Measurements from ENCODE around the gene PTH2. TPM values are rescaled to one million over a fixed set of nuclear protein-coding genes. Genes with fewer than 3 reads are reported as not detected.
"Not testable (repeated sequence)": the region's sequence is repeated elsewhere in the genome, so short reads cannot be mapped to it uniquely, and the experiment has no call there.

PTH2 gene
- total RNA-seq, 1 experiment from 2014 or later: not detected

DNA sequence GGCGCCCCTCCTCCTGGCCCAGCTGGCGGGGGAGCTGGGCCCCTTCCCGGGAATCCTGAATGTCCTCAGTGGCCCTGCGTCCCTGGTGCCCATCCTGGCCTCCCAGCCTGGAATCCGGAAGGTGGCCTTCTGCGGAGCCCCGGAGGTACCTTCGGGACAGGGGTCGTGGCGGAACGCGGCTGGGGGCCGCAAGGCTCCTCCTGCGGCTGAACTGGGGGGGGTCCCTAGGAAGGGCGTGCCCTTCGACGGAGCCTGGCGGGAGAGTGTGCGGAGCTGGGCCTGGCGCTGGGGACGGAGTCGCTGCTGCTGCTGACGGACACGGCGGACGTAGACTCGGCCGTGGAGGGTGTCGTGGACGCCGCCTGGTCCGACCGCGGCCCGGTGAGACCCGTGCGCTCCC lies 38.4 kb upstream of the PTH2 start:
- H2AFZ ChIP-seq: no peak overlapping the region
- H3K27me3 ChIP-seq (ENCODE audit: insufficient read depth, low read depth): no peaks in the 10 kb centered on the region
- intact Hi-C loops (cut with micrococcal nuclease; ENCODE audit: unreplicated experiment): no loop called here
- H3K27ac ChIP-seq: no peak overlapping the region
- no peaks in the 10 kb centered on the region for H3K4me1 ChIP-seq (replicated peaks; ENCODE audit: insufficient read depth)
- DNase-seq: no peak
- H3K9me2 ChIP-seq (ENCODE audit: insufficient read depth): no peaks in the 10 kb centered on the region
- no peak overlapping the region for H3K4me2 ChIP-seq
- H3K9me3 ChIP-seq (ENCODE audit: insufficient read depth, low read depth): no peaks in the 10 kb centered on the region
- ChIA-PET CTCF (no interaction called here), POLR2A (ENCODE audit: unreplicated experiment) (no interaction called here)
- no peaks in the 10 kb centered on the region for H4K20me1 ChIP-seq (ENCODE audit: insufficient read depth)
- H3K36me3 ChIP-seq (ENCODE audit: low read depth): peaks cover 4% of the 10 kb centered on the region
- H3K4me3 ChIP-seq: no peak overlapping the region
- H3F3A ChIP-seq (ENCODE audit: insufficient read depth, low read depth): peaks cover 8% of the 10 kb centered on the region
- TF ChIP-seq, protein P1, sequence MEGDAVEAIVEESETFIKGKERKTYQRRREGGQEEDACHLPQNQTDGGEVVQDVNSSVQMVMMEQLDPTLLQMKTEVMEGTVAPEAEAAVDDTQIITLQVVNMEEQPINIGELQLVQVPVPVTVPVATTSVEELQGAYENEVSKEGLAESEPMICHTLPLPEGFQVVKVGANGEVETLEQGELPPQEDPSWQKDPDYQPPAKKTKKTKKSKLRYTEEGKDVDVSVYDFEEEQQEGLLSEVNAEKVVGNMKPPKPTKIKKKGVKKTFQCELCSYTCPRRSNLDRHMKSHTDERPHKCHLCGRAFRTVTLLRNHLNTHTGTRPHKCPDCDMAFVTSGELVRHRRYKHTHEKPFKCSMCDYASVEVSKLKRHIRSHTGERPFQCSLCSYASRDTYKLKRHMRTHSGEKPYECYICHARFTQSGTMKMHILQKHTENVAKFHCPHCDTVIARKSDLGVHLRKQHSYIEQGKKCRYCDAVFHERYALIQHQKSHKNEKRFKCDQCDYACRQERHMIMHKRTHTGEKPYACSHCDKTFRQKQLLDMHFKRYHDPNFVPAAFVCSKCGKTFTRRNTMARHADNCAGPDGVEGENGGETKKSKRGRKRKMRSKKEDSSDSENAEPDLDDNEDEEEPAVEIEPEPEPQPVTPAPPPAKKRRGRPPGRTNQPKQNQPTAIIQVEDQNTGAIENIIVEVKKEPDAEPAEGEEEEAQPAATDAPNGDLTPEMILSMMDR (conservative IDR thresholded peaks at IDR 0.05): no peak
- TF ChIP-seq EZH2 (IDR thresholded peaks at IDR 0.05; ENCODE audit: low read depth): no peak
- H3K79me2 ChIP-seq (ENCODE audit: low read depth): no peaks in the 10 kb centered on the region
- no TSS peak for BruUV-seq (replicated peaks)

DNA sequence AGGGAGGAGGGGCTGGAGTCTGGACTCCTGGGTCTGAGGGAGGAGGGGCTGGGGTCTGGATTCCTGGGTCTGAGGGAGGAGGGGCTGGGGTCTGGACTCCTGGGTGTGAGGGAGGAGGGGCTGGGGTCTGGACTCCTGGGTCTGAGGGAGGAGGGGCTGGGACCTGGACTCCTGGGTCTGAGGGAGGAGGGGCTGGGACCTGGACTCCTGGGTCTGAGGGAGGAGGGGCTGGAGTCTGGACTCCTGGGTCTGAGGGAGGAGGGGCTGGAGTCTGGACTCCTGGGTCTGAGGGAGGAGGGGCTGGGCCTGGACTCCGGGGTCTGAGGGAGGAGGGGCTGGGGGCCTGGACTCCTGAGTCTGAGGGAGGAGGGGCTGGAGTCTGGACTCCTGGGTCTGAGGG lies 37.9 kb upstream of the PTH2 start:
- H3K4me1 ChIP-seq (replicated peaks; ENCODE audit: insufficient read depth); BruUV-seq (replicated peaks); H3K36me3 ChIP-seq (ENCODE audit: low read depth); H3K27ac ChIP-seq; H2AFZ ChIP-seq; POLR2A ChIA-PET (ENCODE audit: unreplicated experiment); H3K9me3 ChIP-seq (ENCODE audit: insufficient read depth, low read depth); DNase-seq; H3K79me2 ChIP-seq (ENCODE audit: low read depth); CTCF ChIA-PET; H3K4me3 ChIP-seq; H3K9me2 ChIP-seq (ENCODE audit: insufficient read depth); intact Hi-C loops (cut with micrococcal nuclease; ENCODE audit: unreplicated experiment); H4K20me1 ChIP-seq (ENCODE audit: insufficient read depth); H3K4me2 ChIP-seq; H3K27me3 ChIP-seq (ENCODE audit: insufficient read depth, low read depth): not testable (repeated sequence)
- H3F3A ChIP-seq (ENCODE audit: insufficient read depth, low read depth): peaks cover 10% of the 10 kb centered on the region

DNA sequence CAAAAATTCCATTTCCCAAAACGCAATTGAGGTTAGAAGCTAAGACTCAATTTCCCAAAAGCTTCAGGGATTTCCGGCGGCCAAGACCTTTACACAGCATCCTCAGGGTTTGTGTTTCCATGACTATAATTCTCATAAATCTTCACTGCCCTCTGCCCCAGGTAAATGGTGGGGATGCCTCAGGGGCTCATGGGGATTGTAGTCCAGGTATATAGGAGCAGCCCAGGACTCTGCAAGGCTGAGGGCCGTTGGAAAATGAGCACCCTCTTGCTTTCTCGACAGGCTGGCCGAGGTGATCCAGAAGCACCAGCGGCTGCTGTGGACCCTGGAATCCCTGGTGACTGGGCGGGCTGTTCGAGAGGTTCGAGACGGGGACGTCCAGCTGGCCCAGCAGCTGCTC lies 36.1 kb upstream of the PTH2 start:
- Histone ChIP-seq H3K4me2 (no peak overlapping the region), H3K4me3 (no peak overlapping the region), H3F3A (ENCODE audit: insufficient read depth, low read depth) (peaks cover 19% of the 10 kb centered on the region), H3K9me3 (ENCODE audit: insufficient read depth, low read depth) (no peaks in the 10 kb centered on the region), H4K20me1 (ENCODE audit: insufficient read depth) (no peaks in the 10 kb centered on the region), H2AFZ (no peak overlapping the region), H3K27ac (no peak overlapping the region), H3K9me2 (ENCODE audit: insufficient read depth) (no peaks in the 10 kb centered on the region), H3K27me3 (ENCODE audit: insufficient read depth, low read depth) (no peaks in the 10 kb centered on the region), H3K36me3 (ENCODE audit: low read depth) (peaks cover 8% of the 10 kb centered on the region), H3K79me2 (ENCODE audit: low read depth) (peaks cover 18% of the 10 kb centered on the region), H3K4me1 (replicated peaks; ENCODE audit: insufficient read depth) (peaks cover 2% of the 10 kb centered on the region)
- DNase-seq: no peak
- no peak for TF ChIP-seq EZH2 (IDR thresholded peaks at IDR 0.05; ENCODE audit: low read depth)
- TF ChIP-seq, protein P1 (conservative IDR thresholded peaks at IDR 0.05): no peak
- POLR2A ChIA-PET (ENCODE audit: unreplicated experiment): no interaction called here
- no TSS peak for BruUV-seq (replicated peaks)
- CTCF ChIA-PET: no interaction called here
- intact Hi-C loops (cut with micrococcal nuclease; ENCODE audit: unreplicated experiment): no loop called here

DNA sequence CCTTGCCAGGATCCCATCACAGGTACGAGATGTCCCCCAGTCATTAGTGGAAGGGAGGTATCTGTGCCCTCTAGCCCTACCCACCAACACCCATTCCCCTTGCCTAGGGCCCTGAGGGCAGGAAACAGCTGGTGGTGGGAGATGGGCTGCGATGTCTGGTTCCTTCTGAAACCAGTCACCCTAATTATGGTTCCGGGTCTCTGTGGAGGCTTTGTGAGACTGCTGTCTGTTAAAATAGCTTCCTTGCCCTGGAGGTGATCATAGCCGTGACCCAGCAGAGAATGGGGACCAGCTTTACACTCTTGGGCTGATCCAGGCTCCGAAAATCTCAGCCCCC lies 35.3 kb upstream of the PTH2 start:
- Histone ChIP-seq H3K4me2 (no peak overlapping the region), H3K4me1 (replicated peaks; ENCODE audit: insufficient read depth) (peaks cover 6% of the 10 kb centered on the region), H3K4me3 (no peak overlapping the region), H2AFZ (no peak overlapping the region), H3K9me2 (ENCODE audit: insufficient read depth) (no peaks in the 10 kb centered on the region), H3K36me3 (ENCODE audit: low read depth) (peaks cover 8% of the 10 kb centered on the region), H3K79me2 (ENCODE audit: low read depth) (peaks cover 27% of the 10 kb centered on the region), H3K27me3 (ENCODE audit: insufficient read depth, low read depth) (no peaks in the 10 kb centered on the region), H3K9me3 (ENCODE audit: insufficient read depth, low read depth) (no peaks in the 10 kb centered on the region), H4K20me1 (ENCODE audit: insufficient read depth) (no peaks in the 10 kb centered on the region), H3K27ac (no peak overlapping the region), H3F3A (ENCODE audit: insufficient read depth, low read depth) (peaks cover 19% of the 10 kb centered on the region)
- intact Hi-C loops (cut with micrococcal nuclease; ENCODE audit: unreplicated experiment): no loop called here
- CTCF ChIA-PET: no interaction called here
- TF ChIP-seq, protein P1 (conservative IDR thresholded peaks at IDR 0.05): no peak
- TF ChIP-seq EZH2 (IDR thresholded peaks at IDR 0.05; ENCODE audit: low read depth): no peak
- POLR2A ChIA-PET (ENCODE audit: unreplicated experiment): no interaction called here
- DNase-seq: no peak
- no TSS peak for BruUV-seq (replicated peaks)
